Keratinocyte (primary cell): Measurements from ENCODE around the gene SSTR4. TPM values are rescaled to one million over a fixed set of nuclear protein-coding genes. Genes with fewer than 3 reads are reported as not detected.

Experiments
- DNase-seq: peaks from one replicate; pipeline ENCODE4 v3.0.0-alpha.2; 2011; ENCODE audit warnings: low read depth, missing footprints, low spot score
- FAIRE-seq: peaks from 2 replicates; lab custom pipeline; 2011; peaks lifted over from hg19 to GRCh38; lab: Jason Lieb, UNC
- H2AFZ ChIP-seq: 2 replicates; pipeline ENCODE4 v1.6.0; 2012; ENCODE audit warnings: low read length, control low read depth, inconsistent platforms; ENCODE audit not compliant: control insufficient read depth
- H3K27ac ChIP-seq: 2 replicates; pipeline ENCODE4 v1.5.1; 2011; ENCODE audit warnings: low read length; ENCODE audit not compliant: control insufficient read depth, insufficient read depth
- H3K27me3 ChIP-seq: 3 replicates; pipeline ENCODE4 v1.6.0; 2011; ENCODE audit warnings: low read length; ENCODE audit not compliant: control insufficient read depth, insufficient read depth; ENCODE audit errors: extremely low read depth
- H3K36me3 ChIP-seq, 2 experiments: 2 replicates in 1 of 2; 3 replicates in 1 of 2; pipeline ENCODE4 v1.5.1; 2011; ENCODE audit warnings: low read length in 2 of 2, mild to moderate bottlenecking in 1 of 2; ENCODE audit not compliant: control insufficient read depth in 2 of 2, insufficient read depth in 2 of 2; ENCODE audit errors: extremely low read depth in 1 of 2
- H3K4me1 ChIP-seq: 3 replicates; pipeline ENCODE4 v1.5.1; 2011; ENCODE audit warnings: low read length; ENCODE audit not compliant: control insufficient read depth, insufficient read depth; ENCODE audit errors: extremely low read depth
- H3K4me2 ChIP-seq: 3 replicates; pipeline ENCODE4 v1.6.0; 2011; ENCODE audit warnings: low read depth, low read length; ENCODE audit not compliant: control insufficient read depth, insufficient read depth; ENCODE audit errors: extremely low read depth
- H3K4me3 ChIP-seq, 3 experiments: fragments of 200-600 bp in 1 of 3; sonication (generic) in 1 of 3; 2 replicates in 2 of 3; 3 replicates in 1 of 3; pipeline ENCODE4 v1.5.1; 2011 to 2016; ENCODE audit warnings: low read length in 3 of 3, mild to moderate bottlenecking in 3 of 3, control low read depth in 2 of 3, inconsistent platforms in 1 of 3, low read depth in 1 of 3, mixed read lengths in 1 of 3, mixed run types in 1 of 3, moderate library complexity in 1 of 3; ENCODE audit not compliant: control insufficient read depth in 2 of 3, insufficient read depth in 2 of 3; ENCODE audit errors: extremely low read depth in 1 of 3
- H3K79me2 ChIP-seq: 2 replicates; pipeline ENCODE4 v1.6.0; 2012; ENCODE audit warnings: low read length; ENCODE audit not compliant: control insufficient read depth, insufficient read depth
- H3K9ac ChIP-seq: 3 replicates; pipeline ENCODE4 v1.6.0; 2011; ENCODE audit warnings: low read length; ENCODE audit not compliant: control insufficient read depth, insufficient read depth; ENCODE audit errors: extremely low read depth
- H3K9me1 ChIP-seq: 3 replicates; pipeline ENCODE4 v1.6.0; 2011; ENCODE audit warnings: low read length; ENCODE audit not compliant: control insufficient read depth, insufficient read depth; ENCODE audit errors: extremely low read depth
- H3K9me3 ChIP-seq: 2 replicates; pipeline ENCODE4 v1.5.1; 2012; ENCODE audit warnings: low read depth, low read length; ENCODE audit not compliant: control insufficient read depth
- H4K20me1 ChIP-seq: 3 replicates; pipeline ENCODE4 v1.6.0; 2011; ENCODE audit warnings: low read length; ENCODE audit not compliant: control insufficient read depth, insufficient read depth; ENCODE audit errors: extremely low read depth
- CTCF ChIP-seq, 3 experiments: IDR thresholded peaks in 1 of 3; conservative IDR thresholded peaks in 1 of 3; optimal IDR thresholded peaks in 1 of 3; 2 replicates in 2 of 3; 3 replicates in 1 of 3; pipeline versions ENCODE3 to v1.5.1; 2011; ENCODE audit warnings: low read length in 3 of 3, mild to moderate bottlenecking in 3 of 3, moderate library complexity in 2 of 3, control low read depth in 1 of 3, inconsistent platforms in 1 of 3; ENCODE audit not compliant: insufficient read depth in 2 of 3; ENCODE audit errors: extremely low read depth in 1 of 3
- EZH2 ChIP-seq: IDR thresholded peaks from one replicate; pipeline ENCODE4 v1.6.1; 2012; ENCODE audit warnings: inconsistent platforms, mild to moderate bottlenecking, low read length, moderate library complexity
- dilution Hi-C: fragments of 300-500 bp; cut with MboI; formaldehyde crosslinking; loops from one replicate; pipeline ENCODE4 v1.7.0; 2020; ENCODE audit warnings: low sequenced_read_pairs; ENCODE audit not compliant: extremely low pct_ligation_motif_present
- polyA plus RNA-seq, 5 experiments: library from polyadenylated mRNA; depleted of rRNA in 3 of 5; stranded (reverse) in 3 of 5; stranded (forward) in 1 of 5; unstranded in 1 of 5; fragments of >200 nt; gene quantifications; 1 replicate in 1 of 5; 2 replicates in 3 of 5; 3 replicates in 1 of 5; pipeline versions ENCODE4 v1.2.1 to v1.2.3, GENCODE V29; 2011 to 2012; ENCODE audit warnings: missing spikeins in 2 of 5, low read depth in 1 of 5, low replicate concordance in 1 of 5

The SSTR4 gene
- polyA plus RNA-seq, 1 donor (not counting 4 experiments of a cell fraction or from before 2014, with no cell fraction given): not detected

GRCh38 chr20:23007886-23008655, 27.0 kb upstream of the SSTR4 start:
- Histone ChIP-seq H3K9me3 (no peaks in the 10 kb centered on the region), H3K27ac (no peak overlapping the region), H3K79me2 (no peaks in the 10 kb centered on the region), H2AFZ (no peak overlapping the region), H3K9me1 (no peaks in the 10 kb centered on the region), H3K4me1 (peaks cover 4% of the 10 kb centered on the region), H3K4me2 (no peak overlapping the region), H3K27me3 (no peaks in the 10 kb centered on the region), H3K4me3 (no peak overlapping the region), H3K36me3 (no peaks in the 10 kb centered on the region), H4K20me1 (no peaks in the 10 kb centered on the region), H3K9ac (no peak overlapping the region)
- no peak for DNase-seq
- TF ChIP-seq EZH2 (no peak), CTCF (optimal IDR thresholded peaks at IDR 0.05 in 1 of 3, IDR thresholded peaks at IDR 0.05 in 1 of 3, conservative IDR thresholded peaks at IDR 0.05 in 1 of 3; ENCODE audit: extremely low read depth in 1 of 3, insufficient read depth in 2 of 3, low read length in 3 of 3) (no peak)
- dilution Hi-C loops: no loop called here
- no peak for FAIRE-seq

GRCh38 chr20:23008667-23009066, 26.4 kb upstream of the SSTR4 start:
- dilution Hi-C loops: no loop called here
- no peak overlapping the region for H3K9ac ChIP-seq
- no peak overlapping the region for H3K27ac ChIP-seq
- DNase-seq (no peak), FAIRE-seq (no peak)
- no peaks in the 10 kb centered on the region for H3K79me2 ChIP-seq
- no peaks in the 10 kb centered on the region for H3K27me3 ChIP-seq
- H3K36me3 ChIP-seq: no peaks in the 10 kb centered on the region
- no peak overlapping the region for H3K4me2 ChIP-seq
- no peak overlapping the region for H3K4me3 ChIP-seq
- no peaks in the 10 kb centered on the region for H3K9me1 ChIP-seq
- TF ChIP-seq EZH2 (no peak), CTCF (optimal IDR thresholded peaks at IDR 0.05 in 1 of 3, IDR thresholded peaks at IDR 0.05 in 1 of 3, conservative IDR thresholded peaks at IDR 0.05 in 1 of 3; ENCODE audit: extremely low read depth in 1 of 3, insufficient read depth in 2 of 3, low read length in 3 of 3) (peak in 1 of 3 experiments; percentile 1)
- peaks cover 4% of the 10 kb centered on the region for H3K4me1 ChIP-seq
- no peaks in the 10 kb centered on the region for H3K9me3 ChIP-seq
- H4K20me1 ChIP-seq: no peaks in the 10 kb centered on the region
- H2AFZ ChIP-seq: no peak overlapping the region
